ENCODE data around the gene AP2A2. TPM values are rescaled to one million over a fixed set of nuclear protein-coding genes. Genes with fewer than 3 reads are reported as not detected.

Gene AP2A2
- total and polyA plus RNA-seq, 2 of the 4 experiments (the other 2 are of a cell fraction): 19.9 to 49.0 TPM

- no peak overlapping the region for H3K4me3 ChIP-seq (ENCODE audit: insufficient read depth, low read depth, low read length)
- POLR2A ChIA-PET (ENCODE audit: unreplicated experiment): no interaction called here
- no peak overlapping the region for H3K4me2 ChIP-seq (ENCODE audit: low read depth, low read length)
- BruUV-seq (replicated peaks): no TSS peak
- no peak overlapping the region for H2BK15ac ChIP-seq (ENCODE audit: low read depth, low read length)
- no peak overlapping the region for H4K91ac ChIP-seq (ENCODE audit: insufficient read depth, low read depth, low read length)
- no peaks in the 10 kb centered on the region for H3K27me3 ChIP-seq (ENCODE audit: control insufficient read depth, insufficient read depth, low read length)
- no peak overlapping the region for H3K18ac ChIP-seq (ENCODE audit: low read depth, low read length)
- H2AK9ac ChIP-seq (replicated peaks; ENCODE audit: low read depth, low read length, poor library complexity): no peak overlapping the region
- no peak overlapping the region for H4K8ac ChIP-seq (ENCODE audit: low read depth in 2 of 2, low read length in 2 of 2)
- no peak overlapping the region for H3K14ac ChIP-seq (replicated peaks; ENCODE audit: low read depth, low read length)
- dilution Hi-C loops (cut with HindIII; ENCODE audit: low sequenced_read_pairs, unreplicated experiment) (no loop called here), in situ Hi-C loops (cut with MboI; ENCODE audit: low sequenced_read_pairs) (no loop called here), intact Hi-C loops (cut with micrococcal nuclease) (no loop called here)
- no peak for TF ChIP-seq RCOR1 (IDR thresholded peaks at IDR 0.05; ENCODE audit: insufficient replicate concordance, low read length)
- TF ChIP-seq SMC3 (IDR thresholded peaks at IDR 0.05; ENCODE audit: low read depth, low read length): no peak
- TF ChIP-seq POLR2A (IDR thresholded peaks at IDR 0.05; ENCODE audit: low read depth, low read length): no peak
- no peak for TF ChIP-seq ELK1 (IDR thresholded peaks at IDR 0.05; ENCODE audit: borderline replicate concordance, low read depth, low read length)
- no peak for TF ChIP-seq CHD1 (IDR thresholded peaks at IDR 0.05; ENCODE audit: low read depth, low read length)
- TF ChIP-seq RFX5 (IDR thresholded peaks at IDR 0.05; ENCODE audit: low read depth, low read length): no peak
- no peak for TF ChIP-seq MAZ (IDR thresholded peaks at IDR 0.05; ENCODE audit: borderline replicate concordance, low read depth, low read length)
- no peak for TF ChIP-seq RAD21 (IDR thresholded peaks at IDR 0.05; ENCODE audit: low read length)
- TF ChIP-seq, protein P1, sequence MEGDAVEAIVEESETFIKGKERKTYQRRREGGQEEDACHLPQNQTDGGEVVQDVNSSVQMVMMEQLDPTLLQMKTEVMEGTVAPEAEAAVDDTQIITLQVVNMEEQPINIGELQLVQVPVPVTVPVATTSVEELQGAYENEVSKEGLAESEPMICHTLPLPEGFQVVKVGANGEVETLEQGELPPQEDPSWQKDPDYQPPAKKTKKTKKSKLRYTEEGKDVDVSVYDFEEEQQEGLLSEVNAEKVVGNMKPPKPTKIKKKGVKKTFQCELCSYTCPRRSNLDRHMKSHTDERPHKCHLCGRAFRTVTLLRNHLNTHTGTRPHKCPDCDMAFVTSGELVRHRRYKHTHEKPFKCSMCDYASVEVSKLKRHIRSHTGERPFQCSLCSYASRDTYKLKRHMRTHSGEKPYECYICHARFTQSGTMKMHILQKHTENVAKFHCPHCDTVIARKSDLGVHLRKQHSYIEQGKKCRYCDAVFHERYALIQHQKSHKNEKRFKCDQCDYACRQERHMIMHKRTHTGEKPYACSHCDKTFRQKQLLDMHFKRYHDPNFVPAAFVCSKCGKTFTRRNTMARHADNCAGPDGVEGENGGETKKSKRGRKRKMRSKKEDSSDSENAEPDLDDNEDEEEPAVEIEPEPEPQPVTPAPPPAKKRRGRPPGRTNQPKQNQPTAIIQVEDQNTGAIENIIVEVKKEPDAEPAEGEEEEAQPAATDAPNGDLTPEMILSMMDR (conservative IDR thresholded peaks at IDR 0.05; ENCODE audit: low read depth, low read length): no peak
- no peak for TF ChIP-seq FOS (IDR thresholded peaks at IDR 0.05; ENCODE audit: low read depth, low read length)
- TF ChIP-seq CEBPB (IDR thresholded peaks at IDR 0.05; ENCODE audit: low read depth, low read length): no peak
- CTCF ChIA-PET: no interaction called here
- H2BK5ac ChIP-seq (ENCODE audit: low read depth, low read length, poor library complexity, severe bottlenecking): no peak overlapping the region
- no peak overlapping the region for H2AFZ ChIP-seq (replicated peaks; ENCODE audit: low read length, poor library complexity)
- H4K5ac ChIP-seq (ENCODE audit: low read depth, low read length): no peak overlapping the region
- no peak overlapping the region for H3K56ac ChIP-seq (ENCODE audit: extremely low read depth, insufficient read depth, low read length)
- no peaks in the 10 kb centered on the region for H3K4me1 ChIP-seq (ENCODE audit: control insufficient read depth, insufficient read depth, low read length)
- no peak overlapping the region for H2AK5ac ChIP-seq (ENCODE audit: low read depth, low read length)
- H3K27ac ChIP-seq (ENCODE audit: insufficient read depth, low read length): no peak overlapping the region
- WGBS, 2 experiments (ENCODE audit: extremely low coverage in 2 of 2, insufficient read length in 1 of 2): 85% methylated on average over 6 of the region's 17 CpGs; no CpG with 5 or more reads in 1 of the 2 experiments
- no peaks in the 10 kb centered on the region for H3K36me3 ChIP-seq (ENCODE audit: control insufficient read depth, insufficient read depth, low read length)
- H3K9ac ChIP-seq (ENCODE audit: low read depth, low read length): no peak overlapping the region
- H2BK120ac ChIP-seq (ENCODE audit: low read depth, low read length): no peak overlapping the region
- H2BK20ac ChIP-seq (ENCODE audit: low read depth, low read length): no peak overlapping the region
- H3K23ac ChIP-seq (ENCODE audit: low read depth, low read length): no peak overlapping the region
- H3K9me3 ChIP-seq (ENCODE audit: control insufficient read depth, insufficient read depth, low read length): no peaks in the 10 kb centered on the region
- no peak overlapping the region for H3K4ac ChIP-seq (ENCODE audit: low read depth, low read length)
- H3K9me1 ChIP-seq (ENCODE audit: insufficient read depth, low read length): no peaks in the 10 kb centered on the region
- peaks cover 6% of the 10 kb centered on the region; the same call in 1 of the 2 replicates for H4K20me1 ChIP-seq (ENCODE audit: insufficient read depth, low read length)
- ATAC-seq (ENCODE audit: low read depth): no peak
- no peaks in the 10 kb centered on the region for H3K79me1 ChIP-seq (ENCODE audit: low read depth in 1 of 2, low read length in 2 of 2)
- no peak for DNase-seq
These were observed 102.5 kb downstream of the AP2A2 start for GRCh38 chr11:1028291-1028540.

Data from IMR-90 (cell line).